ENCODE results near the gene CCDC102A.
"Not testable (repeated sequence)": the region's sequence is repeated elsewhere in the genome, so short reads cannot be mapped to it uniquely, and the experiment has no call there.

Gene CCDC102A

DNA sequence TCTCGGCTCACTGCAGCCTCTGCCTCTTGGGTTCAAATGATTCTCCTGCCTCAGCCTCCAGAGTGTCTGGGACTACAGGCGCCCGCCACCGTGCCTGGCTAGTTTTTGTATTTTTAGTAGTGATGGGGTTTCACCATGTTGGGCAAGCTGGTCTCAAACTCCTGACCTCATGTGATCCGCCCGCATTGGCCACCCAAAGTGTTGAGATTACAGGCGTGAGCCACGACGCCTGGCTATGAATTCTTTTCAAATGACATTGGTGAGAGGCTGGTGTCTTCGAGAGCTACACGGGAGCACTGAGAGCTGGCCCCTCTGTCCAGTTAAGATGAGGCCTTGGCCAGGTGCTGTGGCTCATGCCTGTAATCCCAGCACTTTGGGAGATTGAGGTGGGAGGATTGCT, 36.4 kb downstream of the CCDC102A start:
- not testable (repeated sequence) for DNase-seq

DNA sequence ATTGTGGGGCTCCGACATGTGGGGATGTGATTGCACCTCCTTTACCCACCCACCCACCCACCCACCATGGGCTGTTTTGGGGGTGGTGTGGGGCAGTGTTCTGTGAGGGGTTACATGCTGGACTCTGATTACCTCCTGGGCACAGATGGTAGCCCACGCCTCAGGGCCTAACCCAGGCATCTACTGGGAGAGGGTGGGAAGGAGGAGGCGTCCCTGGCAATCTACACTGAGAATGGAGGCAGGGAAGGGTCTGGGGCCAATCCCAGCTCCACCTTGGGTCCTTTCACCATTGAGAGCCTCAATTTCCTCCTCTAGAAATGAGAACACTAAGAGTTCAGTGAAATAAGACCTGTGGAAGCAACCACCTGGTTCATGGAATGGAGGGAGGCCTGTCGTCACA, 38.3 kb downstream of the CCDC102A start:
- no peak for DNase-seq

GRCh38 chr16:57497121-57497520, 39.2 kb downstream of the CCDC102A start:
- DNase-seq: no peak

DNA sequence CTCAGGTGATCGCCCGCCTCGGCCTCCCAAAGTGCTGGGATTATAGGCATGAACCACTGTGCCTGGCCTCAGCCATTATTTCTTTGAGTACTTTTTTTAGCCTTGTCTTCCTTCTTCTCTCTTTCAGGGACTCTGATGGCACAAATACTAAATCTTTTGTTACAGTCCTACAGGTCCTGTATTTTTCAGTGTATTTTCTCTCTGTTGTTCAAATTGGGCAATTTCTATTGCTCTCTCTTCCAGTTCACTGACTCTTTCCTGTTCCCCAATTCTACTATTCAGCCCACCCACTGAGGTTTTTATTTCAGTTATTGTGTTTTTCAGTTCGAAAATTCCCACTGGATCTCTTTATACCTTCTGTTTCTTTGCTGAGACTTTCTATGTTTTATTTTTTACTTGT, 42.6 kb downstream of the CCDC102A start:
- DNase-seq: no peak

- DNase-seq: no peak
These were observed 47.1 kb downstream of the CCDC102A start for GRCh38 chr16:57489229-57489628.

DNA sequence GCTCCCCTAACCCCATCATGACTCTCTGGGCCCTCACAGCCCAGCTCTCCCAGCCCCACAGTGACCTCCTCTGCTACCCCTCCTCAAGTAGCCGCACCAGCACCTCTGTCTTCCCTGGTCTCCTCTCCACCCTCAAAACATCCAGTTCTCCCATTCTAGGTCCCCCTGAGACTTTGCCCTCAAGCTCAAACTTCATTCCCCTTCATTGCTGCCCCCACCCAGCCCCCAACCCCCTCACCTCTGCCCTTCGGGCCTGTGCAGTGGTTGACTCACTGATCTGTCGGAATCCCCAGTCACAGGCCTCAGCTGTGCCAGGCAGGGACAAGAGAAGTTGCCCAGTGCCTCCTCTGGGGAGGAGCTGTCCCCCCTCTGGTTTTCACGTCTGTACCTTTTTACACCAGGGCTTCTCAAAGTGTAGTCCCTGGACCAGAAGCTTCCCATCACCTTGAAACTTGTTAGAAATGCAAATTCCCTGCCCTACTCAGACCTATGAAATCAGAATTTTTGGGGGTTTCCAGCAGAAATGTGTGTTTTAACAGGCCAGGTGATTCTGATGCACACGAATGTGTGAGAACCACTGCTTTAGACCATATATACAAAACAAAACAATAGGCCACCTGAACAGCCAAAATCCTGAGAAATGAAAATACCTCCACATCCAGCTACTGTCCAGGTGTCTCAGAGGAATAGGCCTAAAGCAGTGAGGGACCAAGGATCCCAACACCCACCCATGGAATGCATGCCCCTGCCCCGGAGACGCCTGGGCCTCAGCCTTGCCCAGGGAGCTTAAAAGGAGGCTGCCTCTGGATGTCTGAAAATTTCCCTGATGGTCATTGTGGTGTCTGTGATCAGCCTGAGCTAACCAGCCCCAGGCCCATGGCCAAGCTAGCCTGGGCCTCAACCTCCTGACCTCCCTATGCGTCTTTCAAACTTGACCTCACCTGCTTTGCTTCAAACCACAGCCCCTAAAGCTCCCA, 49.2 kb downstream of the CCDC102A start:
- DNase-seq: no peak

DNA sequence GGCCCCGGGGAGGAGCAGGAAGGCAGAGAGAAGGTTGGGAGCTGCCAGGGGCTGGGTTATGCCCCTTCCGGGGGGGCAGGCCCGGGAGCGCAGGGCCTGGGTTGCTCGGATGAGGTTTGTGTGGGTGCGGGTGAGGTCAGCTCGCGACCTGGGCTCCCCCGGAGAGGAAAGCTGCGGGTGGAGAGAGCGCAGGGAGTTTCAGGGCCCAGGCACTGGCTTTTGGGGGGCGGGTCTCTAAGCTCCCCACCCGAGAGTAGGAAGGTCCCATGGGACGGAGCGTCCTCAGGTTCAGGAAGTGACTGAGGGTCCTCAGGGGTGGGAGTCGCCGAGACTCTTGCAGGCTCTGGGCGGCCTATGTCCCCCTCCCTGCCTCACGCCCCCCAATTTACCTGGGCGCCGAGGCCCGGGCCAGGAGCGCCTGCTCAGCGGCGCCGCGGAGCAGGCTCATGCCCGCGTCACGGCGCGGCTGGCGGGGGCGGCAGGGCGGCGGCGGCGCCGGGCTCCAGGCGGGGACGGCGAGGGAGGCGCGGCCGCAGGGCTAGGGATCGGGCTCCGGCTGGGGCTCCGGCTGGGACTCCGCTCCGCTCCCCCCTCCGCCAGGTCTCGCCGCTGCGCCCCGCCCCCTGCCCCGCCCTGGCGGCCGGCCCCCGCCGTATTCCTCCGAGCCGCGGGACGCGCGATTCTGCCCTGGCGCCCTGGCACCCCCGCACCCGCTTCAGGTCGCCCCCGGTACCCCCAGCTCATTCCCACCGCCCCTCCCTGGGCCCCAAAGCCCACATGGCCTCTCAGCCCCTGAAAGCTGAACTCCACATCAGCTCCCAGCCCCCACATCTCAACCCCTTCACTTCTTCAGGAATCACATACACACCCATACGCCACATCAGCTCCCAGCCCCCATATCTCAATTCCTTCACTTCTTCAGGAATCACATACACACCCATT, 50.2 kb downstream of the CCDC102A start, which contains the start of gene DOK4:
Gene DOK4 (minus strand): TSS at position 578 of the 942 bp plus-strand sequence. CDS start 6,986 bp downstream, outside the sequence.
- peak; percentile 87 for DNase-seq

DNA sequence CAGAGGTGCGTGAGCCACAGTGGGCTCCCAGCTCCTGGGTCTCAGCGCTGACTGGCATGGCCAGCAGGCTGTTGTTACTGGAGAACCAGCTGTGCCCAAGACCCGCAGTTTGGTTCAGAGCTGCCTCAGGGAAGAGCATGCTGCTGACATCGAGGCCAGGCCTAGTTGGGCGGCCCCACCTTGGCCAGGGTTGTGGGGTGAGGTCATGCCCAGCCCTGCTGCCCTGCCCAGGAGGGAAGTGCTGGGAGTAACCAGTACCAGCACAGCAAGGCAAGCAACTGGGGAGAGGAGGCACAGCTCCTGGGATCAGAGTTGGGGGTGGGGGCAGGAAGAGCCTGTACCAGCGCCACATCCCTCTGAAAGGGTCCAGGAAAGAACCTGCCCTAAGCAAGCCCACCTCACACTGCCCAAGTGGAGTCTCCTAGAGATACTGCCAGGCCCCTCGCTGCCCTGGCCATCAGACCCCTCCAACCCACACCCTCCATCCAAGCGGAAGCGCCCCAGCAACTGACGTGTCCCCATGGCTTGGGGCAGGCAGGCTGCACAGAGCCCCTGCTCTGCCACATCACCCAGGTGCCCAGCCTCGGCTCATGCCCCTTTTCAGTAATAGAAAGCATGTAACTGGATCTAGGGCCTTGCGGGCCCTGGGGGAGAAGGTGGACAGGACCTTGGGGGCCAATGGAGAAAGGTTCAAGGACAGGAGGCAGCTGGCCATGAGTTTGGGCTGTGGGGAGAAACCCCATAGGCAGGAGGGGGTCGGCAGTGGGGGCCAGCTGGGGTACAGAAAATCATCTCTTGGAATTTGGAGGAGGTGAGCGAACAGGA, 51.1 kb downstream of the CCDC102A start:
- no peak for DNase-seq

- DNase-seq: no peak
These were observed 51.8 kb downstream of the CCDC102A start for GRCh38 chr16:57484515-57485005.

- DNase-seq: no peak
These were observed 52.5 kb downstream of the CCDC102A start for GRCh38 chr16:57483725-57484514.

DNA sequence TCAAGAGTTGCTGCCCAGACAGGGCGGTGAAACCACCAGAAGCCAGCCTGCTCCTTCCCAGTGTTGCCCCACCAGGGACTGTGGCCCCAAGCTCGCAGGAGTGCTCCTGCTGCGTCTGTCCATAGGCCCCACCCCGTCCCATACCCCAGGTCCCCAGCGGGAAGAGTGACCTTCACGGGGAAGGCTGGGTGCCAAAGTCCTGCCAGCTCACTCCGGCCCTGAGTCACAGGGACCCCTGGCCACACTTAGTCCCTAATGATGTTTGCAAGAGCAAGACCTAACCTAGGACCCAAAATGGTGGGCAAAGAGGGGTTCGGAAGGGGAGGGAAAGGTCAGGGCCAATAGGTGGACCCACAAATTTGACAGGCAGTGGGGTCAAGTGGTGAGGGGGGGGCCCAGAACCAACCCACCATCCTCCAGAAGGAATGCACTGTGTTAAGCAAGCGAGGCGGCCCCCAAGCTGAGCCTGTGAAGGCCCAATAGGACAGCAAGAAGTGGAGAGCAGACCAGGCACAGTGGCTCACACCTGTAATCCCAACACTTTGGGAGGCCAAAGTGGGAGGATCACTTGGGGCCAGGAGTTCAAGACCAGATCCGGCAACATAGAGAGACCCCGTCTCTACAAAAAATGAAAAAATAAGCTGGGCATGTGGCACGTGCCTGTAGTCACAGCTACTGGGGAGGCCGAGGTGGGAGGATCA, 53.4 kb downstream of the CCDC102A start:
- no peak for DNase-seq

GRCh38 chr16:57481421-57481820, 55.0 kb downstream of the CCDC102A start:
- no peak for DNase-seq

- DNase-seq: no peak
These were observed 55.6 kb downstream of the CCDC102A start for GRCh38 chr16:57480754-57481230.

GRCh38 chr16:57479976-57480753, 56.2 kb downstream of the CCDC102A start:
- DNase-seq: peak; percentile 23

GRCh38 chr16:57479205-57479975, 57.0 kb downstream of the CCDC102A start:
- DNase-seq: peak; percentile 83

- no peak for DNase-seq
These were observed 57.8 kb downstream of the CCDC102A start for GRCh38 chr16:57478396-57479204.

DNA sequence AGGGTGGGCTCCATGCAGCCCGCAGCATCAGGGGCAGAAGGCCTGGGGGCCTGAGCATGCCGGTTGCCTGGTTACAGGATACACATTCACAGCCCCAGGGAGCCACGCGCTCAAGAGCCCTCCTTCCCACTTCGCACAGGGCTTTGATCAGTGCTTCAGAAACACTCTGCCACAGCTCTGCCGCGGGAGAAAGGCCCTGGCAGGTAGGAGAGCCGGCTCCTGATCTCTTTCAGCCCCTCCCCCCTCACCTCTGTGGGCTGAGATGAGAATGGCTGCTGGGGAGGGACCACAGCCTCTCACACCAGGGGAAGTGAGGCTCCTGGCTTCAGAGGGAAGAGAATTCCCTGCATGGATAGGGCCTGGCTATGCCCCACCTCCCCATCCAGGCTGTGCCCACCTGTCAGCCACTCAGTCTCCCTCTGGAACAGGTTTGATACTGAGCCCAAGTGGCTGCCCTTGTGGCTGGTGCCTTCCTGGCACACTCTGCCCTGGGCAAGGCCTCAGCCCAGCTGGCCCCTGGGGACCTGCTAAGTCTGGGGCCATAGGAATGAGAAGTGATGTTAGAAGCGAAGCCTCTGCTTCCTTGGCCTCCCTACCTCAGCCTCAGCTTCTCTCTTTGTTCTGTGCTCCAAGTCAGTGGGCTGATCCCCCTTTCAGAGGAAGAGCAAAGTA, 58.7 kb downstream of the CCDC102A start:
- peak; percentile 14 for DNase-seq

All from right hindlimb (tissue), 1 donor.